ENCODE measurements around the gene SRP68.

The SRP68 gene

GRCh38 chr17:76018801-76019200 lies 53.5 kb downstream of the SRP68 start:
- H3K36me3 ChIP-seq (ENCODE audit: control insufficient read depth in 2 of 2, insufficient read depth in 1 of 2, low read length in 2 of 2) = no peaks in the 10 kb centered on the region
- H3K4me1 ChIP-seq (ENCODE audit: control insufficient read depth, insufficient read depth, low read length) = no peaks in the 10 kb centered on the region
- H3K9me3 ChIP-seq (ENCODE audit: control insufficient read depth, insufficient read depth, low read depth, low read length) = no peaks in the 10 kb centered on the region
- H3K4me3 ChIP-seq (ENCODE audit: low read depth, low read length) = no peak overlapping the region
- no peak for TF ChIP-seq ZNF580 (tag by site-specific recombination; IDR thresholded peaks at IDR 0.05)
- no peak for TF ChIP-seq ZNF302 (tag by site-specific recombination; IDR thresholded peaks at IDR 0.05; ENCODE audit: low read depth)
- TF ChIP-seq ZNF600 (tag by site-specific recombination; IDR thresholded peaks at IDR 0.05) = no peak
- no peak for TF ChIP-seq ZNF335 (tag by site-specific recombination; conservative IDR thresholded peaks at IDR 0.05)
- TF ChIP-seq ZBTB8A (tag by site-specific recombination; IDR thresholded peaks at IDR 0.05) = no peak
- no peak for TF ChIP-seq ZNF513 (tag by site-specific recombination; IDR thresholded peaks at IDR 0.05)
- TF ChIP-seq ZNF211 (tag by site-specific recombination; IDR thresholded peaks at IDR 0.05; ENCODE audit: low read depth) = no peak
- no peak for TF ChIP-seq ZNF280D (tag by site-specific recombination; IDR thresholded peaks at IDR 0.05)
- TF ChIP-seq ZNF324 (tag by site-specific recombination; IDR thresholded peaks at IDR 0.05) = no peak
- TF ChIP-seq ZNF544 (tag by site-specific recombination; IDR thresholded peaks at IDR 0.05) = no peak
- TF ChIP-seq ZNF155 (tag by site-specific recombination; IDR thresholded peaks at IDR 0.05) = no peak
- no peak for TF ChIP-seq ZNF223 (tag by site-specific recombination; IDR thresholded peaks at IDR 0.05)
- no peak for TF ChIP-seq ZFHX2 (tag by site-specific recombination; conservative IDR thresholded peaks at IDR 0.05)
- TF ChIP-seq ZNF394 (tag by site-specific recombination; IDR thresholded peaks at IDR 0.05; ENCODE audit: borderline replicate concordance) = no peak
- ChIA-PET CTCF (interaction anchor here (1.3 to 8.4 kb wide), 2 partner anchors 17 to 261 kb away, joined by 5 to 136 read pairs; partner anchors contain the start of gene CDK3), POLR2A (interaction anchor here (1.3 to 2.5 kb wide), 2 partner anchors 11 to 53 kb away, joined by 6 to 9 read pairs; partner anchors contain the start of gene SRP68)
- no peak overlapping the region for H3K27ac ChIP-seq (ENCODE audit: extremely low read depth, low read depth, low read length)

- no peaks in the 10 kb centered on the region for H3K9me3 ChIP-seq (ENCODE audit: control insufficient read depth, insufficient read depth, low read depth, low read length)
- no peak overlapping the region for H3K27ac ChIP-seq (ENCODE audit: extremely low read depth, low read depth, low read length)
- TF ChIP-seq ZFP69B (tag by site-specific recombination; IDR thresholded peaks at IDR 0.05) (no peak), ZNF777 (tag by site-specific recombination; IDR thresholded peaks at IDR 0.05; ENCODE audit: borderline replicate concordance) (no peak), ZNF10 (tag by site-specific recombination; IDR thresholded peaks at IDR 0.05) (no peak), ZNF558 (tag by site-specific recombination; IDR thresholded peaks at IDR 0.05) (no peak), WT1 (tag by site-specific recombination; IDR thresholded peaks at IDR 0.05) (no peak), ZNF530 (tag by site-specific recombination; IDR thresholded peaks at IDR 0.05; ENCODE audit: low read depth) (no peak), KLF8 (tag by site-specific recombination; IDR thresholded peaks at IDR 0.05) (no peak), HOXA7 (CRISPR knock-in tag; IDR thresholded peaks at IDR 0.05; ENCODE audit: borderline replicate concordance) (no peak), SCRT2 (tag by site-specific recombination; IDR thresholded peaks at IDR 0.05) (no peak), ZNF146 (tag by site-specific recombination; IDR thresholded peaks at IDR 0.05) (no peak), ZNF292 (tag by site-specific recombination; IDR thresholded peaks at IDR 0.05; ENCODE audit: borderline replicate concordance, low read depth) (no peak), ZNF626 (tag by site-specific recombination; IDR thresholded peaks at IDR 0.05) (no peak), ZNF114 (tag by site-specific recombination; IDR thresholded peaks at IDR 0.05) (no peak), ZNF580 (tag by site-specific recombination; IDR thresholded peaks at IDR 0.05) (no peak)
- H3K36me3 ChIP-seq (ENCODE audit: control insufficient read depth in 2 of 2, insufficient read depth in 1 of 2, low read length in 2 of 2) = no peaks in the 10 kb centered on the region
- ChIA-PET POLR2A (interaction anchor here (1.0 to 2.5 kb wide), 3 partner anchors 11 to 54 kb away, joined by 5 to 9 read pairs (median 5); partner anchors contain the start of gene SRP68), CTCF (interaction anchor here (0.6 to 8.4 kb wide), 4 partner anchors 17 to 262 kb away, joined by 3 to 136 read pairs (median 8); partner anchors contain the start of gene CDK3)
- H3K4me1 ChIP-seq (ENCODE audit: control insufficient read depth, insufficient read depth, low read length) = no peaks in the 10 kb centered on the region
- H3K4me3 ChIP-seq (ENCODE audit: low read depth, low read length) = no peak overlapping the region
These were observed 54.0 kb downstream of the SRP68 start for GRCh38 chr17:76018340-76018680.

Measured in HEK293 (cell line).